AG04449 (cell line): ENCODE measurements around the gene MYADM.
A peak's percentile ranks its signal among the peaks of the same experiment; 100 is the strongest.

Experiments used
- CTCF ChIA-PET: fragments of 350-600 bp; formaldehyde crosslinking; extraction: SDS; loops from one replicate; lab custom pipeline; 2021; ENCODE audit warnings: antibody characterized with exemption; lab: Yijun Ruan, JAX
- POLR2A ChIA-PET: fragments of 400-600, 350-600 bp; formaldehyde crosslinking; extraction: SDS; loops from one replicate; lab custom pipeline; 2020; ENCODE audit warnings: antibody characterized with exemption, inconsistent platforms; lab: Yijun Ruan, JAX
- DNase-seq: peaks from one replicate; pipeline ENCODE4 v3.0.0-alpha.2; 2010; ENCODE audit warnings: low read depth, low spot score
- H3K4me3 ChIP-seq: 2 replicates; pipeline ENCODE4 v1.5.1; 2011; ENCODE audit warnings: low read depth, mild to moderate bottlenecking, control low read depth, low read length
- CTCF ChIP-seq: IDR thresholded peaks from one replicate; pipeline ENCODE4 v1.5.1; 2011; ENCODE audit warnings: mild to moderate bottlenecking, moderate library complexity, low read length, control low read depth, inconsistent platforms; ENCODE audit not compliant: insufficient read depth; ENCODE audit errors: missing control alignments

MYADM gene

GRCh38 chr19:53849237-53849676 is 18.4 kb upstream of the MYADM start:
- POLR2A ChIA-PET: interaction anchor here (1.9 kb wide), 1 partner anchor 19 kb away, joined by 8 read pairs; the partner anchor contains the start of gene MYADM
- peak overlapping the region; percentile 21; the same call in 1 of the 2 replicates for H3K4me3 ChIP-seq
- CTCF ChIA-PET: interaction anchor here (0.6 to 2.0 kb wide), 10 partner anchors 11 to 653 kb away, joined by 3 to 10 read pairs (median 4); no protein-coding TSS in a partner anchor
- DNase-seq: no peak
- no peak for TF ChIP-seq CTCF

GRCh38 chr19:53853707-53854106 is 14.0 kb upstream of the MYADM start:
- no peak for TF ChIP-seq CTCF
- no peak for DNase-seq
- no peak overlapping the region for H3K4me3 ChIP-seq
- ChIA-PET CTCF (interaction anchor here (0.6 to 3.1 kb wide), 8 partner anchors 9 to 243 kb away, joined by 3 to 14 read pairs (median 4); no protein-coding TSS in a partner anchor), POLR2A (no interaction called here)

- no peak for TF ChIP-seq CTCF
- ChIA-PET CTCF (interaction anchor here (1.0 to 1.3 kb wide), 3 partner anchors 9 to 43 kb away, joined by 3 read pairs; no protein-coding TSS in a partner anchor), POLR2A (no interaction called here)
- DNase-seq: no peak
- no peak overlapping the region for H3K4me3 ChIP-seq
These were observed 3.3 kb upstream of the MYADM start for GRCh38 chr19:53864308-53864836.

GRCh38 chr19:53865523-53865917 is 2.2 kb upstream of the MYADM start:
- ChIA-PET CTCF (interaction anchor here (1.1 to 1.4 kb wide), 2 partner anchors 16 to 231 kb away, joined by 3 to 4 read pairs; partner anchors contain the start of gene PRKCG), POLR2A (interaction anchor here (1.4 kb wide), 1 partner anchor 14 kb away, joined by 3 read pairs; no protein-coding TSS in a partner anchor)
- no peak for TF ChIP-seq CTCF
- peak overlapping the region; percentile 59 for H3K4me3 ChIP-seq
- DNase-seq: no peak

GRCh38 chr19:53865918-53866864 is 1.5 kb upstream of the MYADM start:
- TF ChIP-seq CTCF: no peak
- ChIA-PET CTCF (interaction anchor here (0.6 to 1.4 kb wide), 5 partner anchors 12 to 230 kb away, joined by 3 to 4 read pairs (median 3); partner anchors contain the start of gene PRKCG), POLR2A (interaction anchor here (0.6 to 2.6 kb wide), 3 partner anchors 13 to 248 kb away, joined by 3 to 8 read pairs (median 3); no protein-coding TSS in a partner anchor)
- peak overlapping the region; percentile 59 for H3K4me3 ChIP-seq
- DNase-seq: no peak
